OCI-LY1 (cell line): ENCODE data around the gene DIAPH2.

Source experiments
- H2AFZ ChIP-seq: fragments of 200-600 bp; sonication (generic), shearing (Covaris generic); 2 replicates; pipeline ENCODE4 v1.6.0; 2014; ENCODE audit warnings: antibody characterized with exemption, mild to moderate bottlenecking, low read length
- H3F3A ChIP-seq: fragments of 200-600 bp; sonication (generic), shearing (Covaris generic); 2 replicates; pipeline ENCODE4 v1.6.0; 2014; ENCODE audit warnings: mild to moderate bottlenecking, antibody characterized with exemption, low read length, moderate library complexity; ENCODE audit not compliant: insufficient read depth
- H3K27ac ChIP-seq: fragments of 200-600 bp; sonication (generic); 2 replicates; pipeline ENCODE4 v1.5.1; 2014; ENCODE audit warnings: low read length, mixed run types, mild to moderate bottlenecking, low read depth; ENCODE audit not compliant: poor library complexity, severe bottlenecking
- H3K27me3 ChIP-seq: fragments of 200-600 bp; sonication (generic); 2 replicates; pipeline ENCODE4 v1.6.0; 2014; ENCODE audit warnings: antibody characterized with exemption, mild to moderate bottlenecking, low read length, moderate library complexity; ENCODE audit not compliant: insufficient read depth
- H3K36me3 ChIP-seq: fragments of 200-600 bp; sonication (generic); 2 replicates; pipeline ENCODE4 v1.6.1; 2014; ENCODE audit warnings: mild to moderate bottlenecking, antibody characterized with exemption, low read length, moderate library complexity, mixed read lengths; ENCODE audit not compliant: insufficient read depth
- H3K4me1 ChIP-seq: fragments of 200-600 bp; sonication (generic); 2 replicates; pipeline ENCODE4 v1.5.1; 2014; ENCODE audit warnings: mild to moderate bottlenecking, low read length, moderate library complexity; ENCODE audit not compliant: insufficient read depth, severe bottlenecking
- H3K4me2 ChIP-seq: fragments of 200-600 bp; sonication (generic), shearing (Covaris generic); 2 replicates; pipeline ENCODE4 v1.6.1; 2014; ENCODE audit warnings: low read length
- H3K4me3 ChIP-seq: fragments of 200-600 bp; sonication (generic); 2 replicates; pipeline ENCODE4 v1.5.1; 2014; ENCODE audit warnings: low read length, low read depth, mild to moderate bottlenecking, mixed read lengths; ENCODE audit not compliant: poor library complexity, severe bottlenecking
- H3K79me2 ChIP-seq: fragments of 200-600 bp; shearing (Covaris generic); 2 replicates; pipeline ENCODE4 v1.6.1; 2016; ENCODE audit warnings: mixed run types, low read length, mixed read lengths; ENCODE audit not compliant: insufficient read depth
- H3K9ac ChIP-seq: fragments of 200-600 bp; sonication (generic), shearing (Covaris generic); 2 replicates; pipeline ENCODE4 v1.6.1; 2014; ENCODE audit warnings: mild to moderate bottlenecking, low read length, mixed read lengths
- H3K9me2 ChIP-seq: fragments of 200-600 bp; sonication (generic), shearing (Covaris generic); 2 replicates; pipeline ENCODE4 v1.6.1; 2014; ENCODE audit warnings: low read depth, mild to moderate bottlenecking, low read length, mixed read lengths
- H3K9me3 ChIP-seq: fragments of 200-600 bp; shearing (Covaris generic); 2 replicates; pipeline ENCODE4 v1.6.1; 2014; ENCODE audit warnings: low read length, mixed read lengths
- H4K20me1 ChIP-seq: fragments of 200-600 bp; sonication (generic), shearing (Covaris generic); 2 replicates; pipeline ENCODE4 v1.6.0; 2016; ENCODE audit warnings: mild to moderate bottlenecking, low read length; ENCODE audit not compliant: insufficient read depth
- EZH2 ChIP-seq: fragments of 200-600 bp; sonication (generic), shearing (Covaris generic); IDR thresholded peaks from 2 replicates; pipeline ENCODE4 v1.8.0; 2017; ENCODE audit warnings: borderline replicate concordance, mixed run types, mild to moderate bottlenecking, antibody characterized with exemption, low read length, moderate library complexity, mixed read lengths
- TF ChIP-seq, protein P1 (sequence below): fragments of 200-600 bp; sonication (generic), shearing (Covaris generic); IDR thresholded peaks from 2 replicates; pipeline ENCODE4 v1.5.1; 2017; ENCODE audit warnings: mild to moderate bottlenecking, antibody characterized with exemption, low read length, moderate library complexity, mixed read lengths

The DIAPH2 gene

DNA sequence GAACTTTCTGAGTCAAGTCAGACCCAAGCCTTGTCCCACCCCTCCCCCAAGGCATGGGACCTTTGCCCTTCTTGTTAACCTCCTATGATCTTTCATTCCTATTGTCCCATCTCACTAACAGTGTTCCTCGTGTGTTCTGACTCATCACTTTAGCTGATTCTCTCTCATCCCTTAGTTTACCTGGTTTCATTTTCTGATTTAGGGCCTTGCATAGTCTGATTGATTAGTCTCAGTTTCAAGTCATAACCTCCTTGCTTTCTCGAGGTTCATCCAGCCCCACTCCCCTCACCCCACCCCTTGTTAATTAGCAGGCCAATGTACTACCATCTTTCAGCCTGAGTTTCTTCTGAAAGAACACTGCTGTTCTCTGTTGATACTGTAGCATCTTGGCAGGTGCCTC lies 716.5 kb downstream of the DIAPH2 start:
- H3K27me3 ChIP-seq, result no peaks in the 10 kb centered on the region
- H3F3A ChIP-seq, result no peaks in the 10 kb centered on the region
- H3K9ac ChIP-seq, result no peak overlapping the region
- H2AFZ ChIP-seq, result no peak overlapping the region
- H3K27ac ChIP-seq, result no peak overlapping the region
- no peak overlapping the region for H3K4me3 ChIP-seq
- no peaks in the 10 kb centered on the region for H3K79me2 ChIP-seq
- no peaks in the 10 kb centered on the region for H4K20me1 ChIP-seq
- H3K4me1 ChIP-seq, result no peaks in the 10 kb centered on the region
- no peaks in the 10 kb centered on the region for H3K9me2 ChIP-seq
- H3K36me3 ChIP-seq, result no peaks in the 10 kb centered on the region
- no peaks in the 10 kb centered on the region for H3K9me3 ChIP-seq
- TF ChIP-seq, protein P1, sequence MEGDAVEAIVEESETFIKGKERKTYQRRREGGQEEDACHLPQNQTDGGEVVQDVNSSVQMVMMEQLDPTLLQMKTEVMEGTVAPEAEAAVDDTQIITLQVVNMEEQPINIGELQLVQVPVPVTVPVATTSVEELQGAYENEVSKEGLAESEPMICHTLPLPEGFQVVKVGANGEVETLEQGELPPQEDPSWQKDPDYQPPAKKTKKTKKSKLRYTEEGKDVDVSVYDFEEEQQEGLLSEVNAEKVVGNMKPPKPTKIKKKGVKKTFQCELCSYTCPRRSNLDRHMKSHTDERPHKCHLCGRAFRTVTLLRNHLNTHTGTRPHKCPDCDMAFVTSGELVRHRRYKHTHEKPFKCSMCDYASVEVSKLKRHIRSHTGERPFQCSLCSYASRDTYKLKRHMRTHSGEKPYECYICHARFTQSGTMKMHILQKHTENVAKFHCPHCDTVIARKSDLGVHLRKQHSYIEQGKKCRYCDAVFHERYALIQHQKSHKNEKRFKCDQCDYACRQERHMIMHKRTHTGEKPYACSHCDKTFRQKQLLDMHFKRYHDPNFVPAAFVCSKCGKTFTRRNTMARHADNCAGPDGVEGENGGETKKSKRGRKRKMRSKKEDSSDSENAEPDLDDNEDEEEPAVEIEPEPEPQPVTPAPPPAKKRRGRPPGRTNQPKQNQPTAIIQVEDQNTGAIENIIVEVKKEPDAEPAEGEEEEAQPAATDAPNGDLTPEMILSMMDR, result no peak
- no peak for TF ChIP-seq EZH2
- no peak overlapping the region for H3K4me2 ChIP-seq

DNA sequence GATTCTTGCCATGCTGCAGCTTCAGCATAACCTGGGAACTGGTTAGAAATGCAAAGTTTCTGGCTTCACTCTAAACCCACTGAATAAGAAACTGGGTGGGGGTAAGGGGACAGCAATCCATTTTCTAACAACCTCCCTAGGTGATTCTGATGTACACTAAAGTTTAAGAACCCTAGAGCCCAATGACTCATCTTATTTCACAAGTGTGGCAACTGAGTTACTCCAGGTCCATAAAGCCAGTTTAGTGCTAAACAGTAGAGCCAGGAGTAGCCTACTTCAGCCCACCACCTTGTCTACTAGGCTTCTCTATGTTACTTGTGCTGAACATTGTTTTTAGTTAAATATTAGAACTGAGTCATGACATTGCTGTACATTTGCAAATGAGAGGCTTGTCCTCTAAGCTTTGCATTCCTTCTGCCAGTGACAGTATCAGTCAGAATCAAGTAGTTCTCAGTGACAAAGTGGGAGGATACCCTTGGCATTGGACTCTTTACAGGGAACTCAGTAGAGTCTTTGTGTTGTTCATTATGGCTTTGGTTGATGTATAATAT lies 717.0 kb downstream of the DIAPH2 start:
- Histone ChIP-seq H3K4me3 (no peak overlapping the region), H3K4me2 (no peak overlapping the region), H4K20me1 (no peaks in the 10 kb centered on the region), H2AFZ (no peak overlapping the region), H3K4me1 (no peaks in the 10 kb centered on the region), H3K9me2 (no peaks in the 10 kb centered on the region), H3K9ac (no peak overlapping the region), H3K27me3 (no peaks in the 10 kb centered on the region), H3K9me3 (no peaks in the 10 kb centered on the region), H3K36me3 (no peaks in the 10 kb centered on the region), H3K79me2 (no peaks in the 10 kb centered on the region), H3K27ac (no peak overlapping the region), H3F3A (no peaks in the 10 kb centered on the region)
- no peak for TF ChIP-seq EZH2
- TF ChIP-seq, protein P1, result no peak

- no peaks in the 10 kb centered on the region for H3K79me2 ChIP-seq
- H3K27ac ChIP-seq, result no peak overlapping the region
- H3F3A ChIP-seq, result no peaks in the 10 kb centered on the region
- H3K4me2 ChIP-seq, result no peak overlapping the region
- H4K20me1 ChIP-seq, result no peaks in the 10 kb centered on the region
- H3K9me3 ChIP-seq, result no peaks in the 10 kb centered on the region
- no peaks in the 10 kb centered on the region for H3K4me1 ChIP-seq
- no peak overlapping the region for H3K4me3 ChIP-seq
- TF ChIP-seq EZH2, result no peak
- TF ChIP-seq, protein P1, result no peak
- H3K9me2 ChIP-seq, result no peaks in the 10 kb centered on the region
- no peak overlapping the region for H3K9ac ChIP-seq
- no peaks in the 10 kb centered on the region for H3K27me3 ChIP-seq
- H3K36me3 ChIP-seq, result no peaks in the 10 kb centered on the region
- H2AFZ ChIP-seq, result no peak overlapping the region
Measured at GRCh38 chrX:97402333-97402732, 717.7 kb downstream of the DIAPH2 start.
